Heart left ventricle (tissue), 16 donors: Measurements from ENCODE around the gene PRSS21. TPM values are rescaled to one million over a fixed set of nuclear protein-coding genes. Genes with fewer than 3 reads are reported as not detected.

ENCODE experiments used
- ATAC-seq, 4 donors: fragments of 200-7000 bp; cut with Tn5 transposase; one replicate each; pipeline ENCODE4 v1.9.1; 2020 to 2022; ENCODE audit warnings: moderate library complexity in 4 of 4, mild to moderate bottlenecking in 3 of 4, moderate number of reproducible peaks in 1 of 4
- DNase-seq, 5 donors: peaks; one replicate each; pipeline ENCODE4 v3.0.0-alpha.2; 2020
- H3K27ac ChIP-seq, 12 donors: fragments of 200-600 bp; sonication (generic) in 4 of 12; one replicate each; pipeline versions ENCODE4 v1.5.0 to v1.8.0; 2016 to 2022; ENCODE audit warnings: mild to moderate bottlenecking in 2 of 12
- H3K27me3 ChIP-seq, 9 donors: fragments of 200-600 bp; sonication (generic) in 2 of 9; one replicate each; pipeline versions ENCODE4 v1.5.1 to v1.8.0; 2016 to 2022; ENCODE audit warnings: mild to moderate bottlenecking in 3 of 9
- H3K36me3 ChIP-seq, 9 donors: fragments of 200-600 bp; sonication (generic) in 2 of 9; one replicate each; pipeline versions ENCODE4 v1.5.0 to v1.8.0; 2018 to 2022; ENCODE audit warnings: mild to moderate bottlenecking in 2 of 9
- H3K4me1 ChIP-seq, 12 donors: fragments of 200-600 bp; sonication (generic) in 4 of 12; one replicate each; pipeline versions ENCODE4 v1.5.0 to v1.8.0; 2016 to 2022; ENCODE audit warnings: mild to moderate bottlenecking in 3 of 12
- H3K4me3 ChIP-seq, 12 donors: fragments of 200-600 bp; sonication (generic) in 4 of 12; one replicate each; pipeline versions ENCODE4 v1.5.0 to v1.8.0; 2017 to 2022; ENCODE audit warnings: mild to moderate bottlenecking in 9 of 12, moderate library complexity in 4 of 12
- H3K9me3 ChIP-seq, 12 donors: fragments of 200-600 bp; sonication (generic) in 4 of 12; one replicate each; pipeline versions ENCODE4 v1.5.0 to v1.8.0; 2016 to 2022; ENCODE audit warnings: mild to moderate bottlenecking in 1 of 12
- POLR2A ChIP-seq, 2 donors: fragments of 450-650 bp; IDR thresholded peaks; one replicate each; pipeline ENCODE4 v1.6.1; 2017; ENCODE audit warnings: antibody characterized with exemption in 2 of 2, mild to moderate bottlenecking in 2 of 2, moderate library complexity in 2 of 2
- WGBS, 4 donors: extraction: QIAGEN DNeasy Blood & Tissue Kit in 2 of 4; methylation state at CpG; one replicate each; pipeline versions ENCODE4 v1.1.5 to v1.1.7; 2013 to 2018; 5-methylcytosine and 5-hydroxymethylcytosine counted together
- intact Hi-C, 10 donors: fragments of 100-400 bp; cut with DNase I; formaldehyde crosslinking; loops; one replicate each; pipeline versions ENCODE4 v1.11.1 to v1.14.2; 2022
- polyA plus RNA-seq, 2 donors: library from polyadenylated mRNA; stranded (reverse); fragments of 200-250 nt; gene quantifications; one replicate each; pipeline ENCODE4 v1.2.3, GENCODE V29; 2013
- total RNA-seq, 9 donors: library from RNA; depleted of rRNA in 2 of 9; stranded (reverse); fragments of >200 nt in 2 of 9; fragmentation: NEBNext Ultra II Directional in 3 of 9; extraction: Animal tissue kit (Norgen Biotek cat#: 25700) in 3 of 9; gene quantifications; one replicate each; pipeline versions ENCODE4 v1.1.0 to v1.2.4, GENCODE V29; 2016 to 2023
- TF ChIP-seq, protein P1 (sequence below), 12 donors: fragments of 200-600 bp; sonication (generic) in 4 of 12; IDR thresholded peaks; one replicate each; pipeline versions ENCODE4 v1.5.0 to v1.8.0; 2018 to 2022; ENCODE audit warnings: antibody characterized with exemption in 12 of 12, mild to moderate bottlenecking in 5 of 12
- donor health status: ischemic (EF 13 %, LVEDD 7.1; RV severe dilation, severe dysfunction).
- donor health status: healthy with polysubstance abuse.
- donor health status: DM: no; HTN: yes; CAD: no.
- donor health status: DM: no; HTN: no; CAD: no.
- donor health status: ischemic (EF 25% LVEDD 6.9; RV normal size, moderate dysfunction).
- donor health status: ischemic (EF 25% LVEDD 5.7; RV mildly dilated, moderate dysfunction).
- donor health status: healthy.
- donor health status: DM: yes; HTN: yes; CAD: no.
- donor health status: ischemic (EF 35%, LVEDD 5.7; RV mildly dilated, moderate dysfunction).
- donor health status: nonischemic (EF 11% LVEDD 7.7; RV severe dilation, severe dysfunction).
- donor health status: DM: yes; HTN: yes; CAD: no.
- donor health status: PGD.
- donor health status: ischemic (EF 29% LVEDD 5.4; RV normal size, mild dysfunction).
- donor health status: nonischemic (EF 23%, LVEDD 6.1; RV moderate dilation, normal function).

The PRSS21 gene
- total and polyA plus RNA-seq, 11 donors: not detected

DNA sequence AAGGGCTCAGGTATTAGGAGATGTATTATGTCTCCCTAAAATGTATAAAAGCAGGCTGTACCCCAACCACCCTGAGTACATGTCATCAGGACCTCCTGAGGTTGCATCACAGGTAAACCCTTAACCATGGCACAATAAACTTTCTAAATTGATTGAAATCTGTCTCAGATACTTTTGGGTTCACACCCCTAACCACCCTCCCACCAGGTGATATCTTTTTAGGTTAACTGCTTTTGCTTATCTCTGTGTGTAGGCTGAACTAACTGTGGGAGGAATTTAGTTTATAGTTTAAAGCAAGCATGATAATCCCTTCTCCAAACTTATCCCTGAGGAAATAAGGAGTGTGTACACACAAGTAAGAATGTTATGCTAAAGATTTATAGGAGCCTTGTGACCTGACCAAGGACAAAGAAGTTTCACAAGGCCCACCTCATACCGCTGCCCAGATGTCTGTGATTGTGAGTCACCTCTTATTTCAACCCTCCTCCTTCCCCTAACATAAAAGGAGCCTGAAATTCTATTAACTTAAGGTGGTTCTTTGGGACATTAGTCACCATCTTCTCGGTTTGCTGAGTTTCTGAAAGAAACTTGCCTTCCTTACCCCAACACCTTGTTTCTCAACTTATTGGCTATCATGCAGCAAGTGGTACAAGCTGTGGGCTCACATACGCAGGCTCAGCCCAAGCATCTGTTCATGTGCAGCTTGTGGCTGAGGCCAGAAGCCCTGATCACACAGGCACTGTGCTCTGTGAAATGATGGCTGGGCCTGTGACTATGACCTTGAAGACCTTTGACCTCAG is 29.7 kb downstream of the PRSS21 start:
- peaks cover 0 to 7% (median 0%) of the 10 kb centered on the region in 12 donors for H3K9me3 ChIP-seq
- no peaks in the 10 kb centered on the region for H3K36me3 ChIP-seq
- peaks cover 0 to 11% (median 7%) of the 10 kb centered on the region in 12 donors for H3K4me1 ChIP-seq
- no peak for ATAC-seq
- H3K27me3 ChIP-seq: peaks cover 0 to 29% (median 9%) of the 10 kb centered on the region in 9 donors
- 56 to 68% (median 64%) methylated on average over 3 of the region's 3 CpGs for WGBS, 4 donors
- intact Hi-C loops: no loop called here
- no peak overlapping the region for H3K4me3 ChIP-seq
- TF ChIP-seq, protein P1, sequence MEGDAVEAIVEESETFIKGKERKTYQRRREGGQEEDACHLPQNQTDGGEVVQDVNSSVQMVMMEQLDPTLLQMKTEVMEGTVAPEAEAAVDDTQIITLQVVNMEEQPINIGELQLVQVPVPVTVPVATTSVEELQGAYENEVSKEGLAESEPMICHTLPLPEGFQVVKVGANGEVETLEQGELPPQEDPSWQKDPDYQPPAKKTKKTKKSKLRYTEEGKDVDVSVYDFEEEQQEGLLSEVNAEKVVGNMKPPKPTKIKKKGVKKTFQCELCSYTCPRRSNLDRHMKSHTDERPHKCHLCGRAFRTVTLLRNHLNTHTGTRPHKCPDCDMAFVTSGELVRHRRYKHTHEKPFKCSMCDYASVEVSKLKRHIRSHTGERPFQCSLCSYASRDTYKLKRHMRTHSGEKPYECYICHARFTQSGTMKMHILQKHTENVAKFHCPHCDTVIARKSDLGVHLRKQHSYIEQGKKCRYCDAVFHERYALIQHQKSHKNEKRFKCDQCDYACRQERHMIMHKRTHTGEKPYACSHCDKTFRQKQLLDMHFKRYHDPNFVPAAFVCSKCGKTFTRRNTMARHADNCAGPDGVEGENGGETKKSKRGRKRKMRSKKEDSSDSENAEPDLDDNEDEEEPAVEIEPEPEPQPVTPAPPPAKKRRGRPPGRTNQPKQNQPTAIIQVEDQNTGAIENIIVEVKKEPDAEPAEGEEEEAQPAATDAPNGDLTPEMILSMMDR (IDR thresholded peaks at IDR 0.05): no peak
- TF ChIP-seq POLR2A (IDR thresholded peaks at IDR 0.05): no peak
- DNase-seq: no peak
- H3K27ac ChIP-seq: no peak overlapping the region

DNA sequence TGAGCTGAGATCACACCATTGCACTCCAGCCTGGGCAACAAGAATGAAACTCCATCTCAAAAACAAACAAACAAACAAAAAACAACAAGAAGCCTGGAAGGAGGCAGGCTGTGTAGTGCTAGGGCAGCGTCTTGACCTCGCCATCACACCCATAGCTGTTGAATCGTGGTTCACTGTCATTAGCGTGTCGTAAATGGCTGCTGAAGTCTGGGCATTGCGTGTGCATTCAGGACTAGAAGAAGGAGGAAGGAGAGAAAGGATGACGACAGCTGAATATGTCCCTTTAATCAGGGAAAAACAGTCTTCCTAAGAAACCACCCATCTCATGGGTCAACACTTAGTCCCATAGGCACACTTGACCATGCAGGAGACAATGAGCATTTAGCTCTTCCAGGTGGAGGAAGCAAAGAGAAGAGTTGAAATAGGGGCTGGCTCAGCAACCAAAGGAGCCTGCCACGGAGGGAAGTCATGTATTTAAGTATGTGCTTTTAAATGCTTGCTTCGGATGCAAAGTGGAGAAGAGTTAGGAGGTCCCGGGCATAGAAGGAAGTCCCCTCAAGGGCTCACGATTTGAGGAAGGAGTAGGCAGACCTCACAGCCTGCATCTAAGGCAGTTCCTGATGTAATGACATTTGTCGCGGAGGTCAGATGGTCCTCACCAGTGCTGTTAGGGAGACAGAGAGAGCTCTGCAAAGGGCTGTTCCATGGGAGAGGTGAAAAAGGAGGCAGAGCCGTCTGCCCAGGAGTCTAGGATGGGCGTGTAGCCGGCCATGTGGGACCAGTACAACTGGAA is 32.1 kb downstream of the PRSS21 start:
- Histone ChIP-seq H3K27ac (no peak overlapping the region), H3K27me3 (peaks cover 0 to 51% (median 21%) of the 10 kb centered on the region in 9 donors), H3K4me1 (no peaks in the 10 kb centered on the region), H3K9me3 (peaks cover 0 to 9% (median 0%) of the 10 kb centered on the region in 12 donors), H3K36me3 (no peaks in the 10 kb centered on the region), H3K4me3 (no peak overlapping the region)
- WGBS, 4 donors: 76 to 80% (median 78%) methylated on average over 16 of the region's 16 CpGs
- DNase-seq (no peak), ATAC-seq (no peak)
- intact Hi-C loops: no loop called here
- TF ChIP-seq, protein P1 (IDR thresholded peaks at IDR 0.05): no peak
- TF ChIP-seq POLR2A (IDR thresholded peaks at IDR 0.05): no peak

DNA sequence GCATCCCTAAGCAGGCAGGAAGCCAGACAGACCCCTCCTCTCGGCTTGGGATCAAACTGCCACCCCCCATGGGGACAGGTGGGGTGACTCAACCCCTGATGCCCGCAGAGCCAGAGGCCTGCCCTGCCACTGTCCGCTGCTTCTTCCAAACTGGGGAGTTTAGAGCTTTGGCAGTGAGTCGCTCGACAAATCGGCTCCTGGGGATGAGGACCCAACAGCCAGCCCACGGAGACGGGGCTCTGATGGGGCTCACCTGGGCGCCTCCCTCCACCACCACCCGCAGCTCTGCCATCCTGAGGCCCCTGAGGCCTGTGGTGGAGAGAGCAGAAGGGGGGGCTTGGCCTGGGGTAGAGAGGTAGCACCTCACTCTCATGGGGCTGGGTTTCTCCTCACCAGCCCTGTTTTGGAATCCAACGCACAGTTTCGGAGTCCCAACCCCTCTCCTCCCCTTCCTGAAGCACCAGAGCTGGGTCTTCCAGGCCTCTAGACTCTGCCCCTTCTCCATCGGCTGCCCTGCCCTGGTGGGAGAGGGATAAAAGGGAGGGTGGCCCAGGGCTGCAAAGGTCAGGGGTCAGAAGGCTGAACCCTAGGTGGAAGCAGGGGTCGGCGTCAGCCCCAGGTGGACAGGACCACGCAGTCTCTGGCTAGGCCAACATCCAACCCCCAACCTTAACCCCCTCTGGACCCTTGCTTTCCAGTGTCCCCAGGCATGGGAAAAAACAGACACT is 35.1 kb downstream of the PRSS21 start:
- ATAC-seq (no peak), DNase-seq (no peak)
- intact Hi-C loops: loop anchor here in 2 of 10 donors (10.0 kb wide), 1 partner anchor 57 kb away; the partner anchor contains the start of gene PRSS41 (in 2 of the 2)
- WGBS, 4 donors: 88 to 90% (median 89%) methylated on average over 13 to 16 of the region's 16 CpGs
- Histone ChIP-seq H3K4me1 (no peaks in the 10 kb centered on the region), H3K27ac (no peak overlapping the region), H3K36me3 (no peaks in the 10 kb centered on the region), H3K27me3 (peaks cover 0 to 51% (median 22%) of the 10 kb centered on the region in 9 donors), H3K4me3 (no peak overlapping the region), H3K9me3 (peaks cover 0 to 19% (median 2%) of the 10 kb centered on the region in 12 donors)
- TF ChIP-seq POLR2A (IDR thresholded peaks at IDR 0.05): no peak
- TF ChIP-seq, protein P1 (IDR thresholded peaks at IDR 0.05): no peak
